ENCODE results near the gene VDR.

GRCh38 chr12:47899466-47899865 lies 5.3 kb downstream of the VDR start:
- TF ChIP-seq CTCF (IDR thresholded peaks at IDR 0.05) (no peak), POLR2A (IDR thresholded peaks at IDR 0.05) (no peak)
